ENCODE data around the gene TECPR2.

The TECPR2 gene

DNA sequence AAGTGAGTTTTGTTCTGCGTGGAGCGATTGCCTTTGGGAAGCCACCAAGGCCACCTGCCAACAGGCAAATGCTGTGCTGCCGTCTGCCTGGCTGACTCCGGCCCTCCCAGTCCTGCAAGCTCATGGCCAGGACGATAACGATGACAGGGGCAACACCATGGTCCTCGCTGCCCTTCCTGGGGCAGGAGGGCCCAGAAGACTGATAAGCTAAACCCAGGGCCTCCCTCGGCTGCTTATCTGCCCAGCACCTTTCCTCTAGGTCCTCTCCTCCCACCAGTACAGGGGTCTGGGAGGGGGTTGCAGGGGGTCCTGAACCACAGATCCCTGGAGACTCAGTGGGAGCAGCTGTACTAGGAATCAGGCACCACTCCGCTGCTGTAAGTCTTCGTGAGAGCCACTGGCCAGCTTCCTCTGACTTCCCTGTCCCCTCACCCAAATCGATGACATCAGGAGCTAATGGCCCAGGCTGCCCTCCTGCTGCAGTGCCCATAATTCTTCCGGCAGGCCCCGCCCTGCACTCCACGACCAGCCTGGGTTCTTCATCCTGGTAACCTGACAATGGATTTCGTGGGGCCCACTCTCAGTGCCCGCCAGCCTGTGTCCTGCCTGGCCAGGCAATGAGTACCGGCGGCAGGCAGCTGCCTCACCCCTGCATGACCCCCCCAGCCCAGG lies 141.7 kb downstream of the TECPR2 start:
- Histone ChIP-seq H3K4me3 (ENCODE audit: low read depth, low read length) (no peak overlapping the region), H3K27ac (ENCODE audit: low read depth, low read length) (no peak overlapping the region), H3K36me3 (ENCODE audit: control insufficient read depth, insufficient read depth, low read length) (peaks cover 14% of the 10 kb centered on the region), H3K9me3 (ENCODE audit: control insufficient read depth, insufficient read depth, low read depth, low read length) (no peaks in the 10 kb centered on the region), H3K4me1 (ENCODE audit: control insufficient read depth, insufficient read depth, low read length) (peaks cover 8% of the 10 kb centered on the region; the same call in 1 of the 2 replicates), H3K9ac (ENCODE audit: low read length) (no peak overlapping the region), H3K27me3 (ENCODE audit: control insufficient read depth, insufficient read depth, low read length) (no peaks in the 10 kb centered on the region)

DNA sequence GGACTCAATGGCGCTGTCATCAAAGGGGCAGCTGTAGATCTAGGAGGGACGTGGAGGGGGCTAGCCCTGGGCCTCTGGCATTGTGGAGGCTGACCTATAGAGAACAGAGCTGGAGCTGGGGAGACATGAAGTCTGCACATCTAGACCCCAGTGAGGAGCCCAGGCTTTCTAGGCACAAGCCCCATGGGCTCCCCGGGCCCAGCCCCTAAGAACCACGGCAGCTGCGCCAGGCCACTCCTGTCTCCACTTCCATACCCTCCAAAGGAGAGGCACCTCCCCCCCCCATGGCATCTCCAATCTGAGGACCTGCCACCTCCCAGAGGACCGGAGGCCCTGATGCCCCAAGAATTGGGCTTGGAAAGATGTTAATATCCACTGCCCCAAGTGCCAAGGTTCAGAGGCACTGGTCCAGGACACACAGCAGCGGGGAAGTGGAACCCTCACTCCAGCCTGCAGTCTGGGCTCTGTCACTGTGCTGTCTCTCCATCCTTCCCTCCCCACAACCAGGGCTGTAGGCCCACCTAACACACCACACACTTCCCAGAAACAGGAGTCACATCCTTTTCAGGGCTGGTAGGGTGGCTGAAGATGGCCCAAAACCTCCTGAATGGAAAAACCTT lies 142.4 kb downstream of the TECPR2 start:
- peaks cover 8% of the 10 kb centered on the region; the same call in 1 of the 2 replicates for H3K4me1 ChIP-seq (ENCODE audit: control insufficient read depth, insufficient read depth, low read length)
- H3K36me3 ChIP-seq (ENCODE audit: control insufficient read depth, insufficient read depth, low read length), result peaks cover 14% of the 10 kb centered on the region
- H3K9ac ChIP-seq (ENCODE audit: low read length), result no peak overlapping the region
- H3K9me3 ChIP-seq (ENCODE audit: control insufficient read depth, insufficient read depth, low read depth, low read length), result no peaks in the 10 kb centered on the region
- no peaks in the 10 kb centered on the region for H3K27me3 ChIP-seq (ENCODE audit: control insufficient read depth, insufficient read depth, low read length)
- H3K4me3 ChIP-seq (ENCODE audit: low read depth, low read length), result no peak overlapping the region
- H3K27ac ChIP-seq (ENCODE audit: low read depth, low read length), result no peak overlapping the region

DNA sequence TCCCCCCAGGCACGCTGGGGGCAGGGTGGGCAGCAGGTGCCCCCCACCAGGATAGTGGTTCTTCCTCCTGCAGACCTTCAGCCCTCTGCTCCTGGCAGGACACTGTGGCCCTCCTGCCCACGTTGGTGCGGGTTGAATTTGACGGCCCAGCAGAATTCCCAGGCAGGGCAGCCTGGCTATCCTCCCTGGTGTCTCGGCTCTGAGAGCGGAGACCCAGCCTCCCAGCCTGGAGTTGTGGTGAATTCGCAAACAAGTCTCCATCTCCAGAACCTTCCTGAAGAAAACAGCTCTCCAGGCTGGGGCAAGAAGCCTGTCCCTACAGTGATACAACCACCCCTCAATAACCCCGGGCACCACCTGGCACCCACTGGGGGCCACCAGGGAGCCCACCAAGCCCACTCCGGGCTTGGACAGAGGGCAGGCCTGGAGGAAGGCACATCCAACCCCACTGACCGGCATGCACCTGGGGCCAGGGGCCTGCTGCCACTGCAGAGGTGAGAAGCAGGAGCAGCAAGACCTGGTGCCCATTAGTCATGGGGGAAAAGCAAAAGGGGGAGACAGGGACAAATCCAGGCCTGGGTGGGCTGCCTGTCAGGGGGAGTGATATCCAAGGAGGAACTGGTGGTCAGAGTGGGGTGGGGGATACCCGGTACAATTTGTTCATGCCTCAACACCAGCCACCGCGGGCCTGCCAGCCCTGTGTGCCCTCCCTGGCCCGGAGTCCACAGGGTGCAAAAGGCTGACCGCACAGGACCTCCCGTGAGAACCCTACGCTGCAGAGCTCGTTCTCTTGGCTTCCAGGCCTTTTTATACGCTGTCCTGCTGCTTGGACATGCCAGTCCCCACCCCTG lies 143.3 kb downstream of the TECPR2 start:
- Histone ChIP-seq H3K4me1 (ENCODE audit: control insufficient read depth, insufficient read depth, low read length) (peaks cover 16% of the 10 kb centered on the region), H3K36me3 (ENCODE audit: control insufficient read depth, insufficient read depth, low read length) (peaks cover 14% of the 10 kb centered on the region), H3K4me3 (ENCODE audit: low read depth, low read length) (no peak overlapping the region), H3K9me3 (ENCODE audit: control insufficient read depth, insufficient read depth, low read depth, low read length) (no peaks in the 10 kb centered on the region), H3K27me3 (ENCODE audit: control insufficient read depth, insufficient read depth, low read length) (no peaks in the 10 kb centered on the region), H3K9ac (ENCODE audit: low read length) (no peak overlapping the region), H3K27ac (ENCODE audit: low read depth, low read length) (no peak overlapping the region)

DNA sequence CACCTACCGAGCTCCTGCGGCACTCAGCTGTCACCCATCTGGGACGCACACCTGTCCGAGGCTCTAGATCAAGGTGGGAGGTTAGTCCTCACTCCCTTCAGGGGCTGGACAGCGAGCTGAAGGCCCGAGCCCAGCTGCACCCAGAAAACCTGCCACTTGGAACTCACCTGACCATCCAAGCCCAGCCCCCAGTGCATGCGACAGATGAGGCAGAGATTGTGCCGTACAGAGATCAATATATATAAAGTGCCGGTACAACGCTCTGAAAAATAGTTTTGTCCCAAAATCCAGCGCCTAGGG lies 143.8 kb downstream of the TECPR2 start:
- H3K4me3 ChIP-seq (ENCODE audit: low read depth, low read length), result no peak overlapping the region
- H3K27ac ChIP-seq (ENCODE audit: low read depth, low read length), result no peak overlapping the region
- peaks cover 14% of the 10 kb centered on the region for H3K36me3 ChIP-seq (ENCODE audit: control insufficient read depth, insufficient read depth, low read length)
- H3K9ac ChIP-seq (ENCODE audit: low read length), result no peak overlapping the region
- no peaks in the 10 kb centered on the region for H3K9me3 ChIP-seq (ENCODE audit: control insufficient read depth, insufficient read depth, low read depth, low read length)
- no peaks in the 10 kb centered on the region for H3K27me3 ChIP-seq (ENCODE audit: control insufficient read depth, insufficient read depth, low read length)
- H3K4me1 ChIP-seq (ENCODE audit: control insufficient read depth, insufficient read depth, low read length), result peaks cover 21% of the 10 kb centered on the region

DNA sequence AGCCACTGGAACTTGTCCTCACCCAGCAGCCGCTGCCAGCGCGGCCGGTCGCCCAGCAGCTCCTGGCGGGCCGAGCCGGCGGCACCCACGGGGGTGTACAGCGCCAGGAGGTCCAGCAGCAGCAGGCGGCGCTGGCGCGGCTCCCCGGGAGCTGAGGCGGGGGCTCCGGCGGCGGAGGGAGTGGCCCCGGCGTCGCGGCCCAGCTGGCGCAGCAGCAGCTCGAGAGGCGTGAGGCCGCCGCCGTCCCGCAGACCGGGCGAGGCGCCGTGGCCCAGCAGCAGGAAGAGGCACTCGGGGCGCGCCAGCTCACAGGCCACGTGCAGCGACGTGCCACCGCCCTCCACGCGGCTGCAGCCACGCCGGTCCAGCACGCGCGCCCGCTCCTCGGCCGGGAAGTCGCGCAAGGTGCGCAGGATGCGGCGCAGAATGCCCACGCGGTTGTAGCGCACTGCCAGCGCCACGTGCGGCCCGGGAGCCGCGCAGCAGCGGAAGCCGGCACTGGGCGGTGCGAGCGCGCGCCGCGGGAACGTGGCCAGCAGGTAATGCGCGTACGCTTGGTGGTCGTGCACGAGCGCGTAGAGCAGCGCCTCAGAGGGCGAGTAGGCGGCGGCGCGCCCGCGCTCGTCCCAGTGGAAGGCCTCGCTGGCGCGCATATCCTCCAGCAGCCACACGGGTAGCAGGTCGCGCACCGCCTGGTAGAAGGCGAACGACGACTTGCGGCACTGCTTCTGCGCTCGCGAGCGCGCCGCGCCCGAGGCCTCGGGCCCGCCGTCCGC lies 144.5 kb downstream of the TECPR2 start:
- peaks cover 14% of the 10 kb centered on the region for H3K36me3 ChIP-seq (ENCODE audit: control insufficient read depth, insufficient read depth, low read length)
- H3K9ac ChIP-seq (ENCODE audit: low read length), result no peak overlapping the region
- peaks cover 21% of the 10 kb centered on the region for H3K4me1 ChIP-seq (ENCODE audit: control insufficient read depth, insufficient read depth, low read length)
- no peaks in the 10 kb centered on the region for H3K9me3 ChIP-seq (ENCODE audit: control insufficient read depth, insufficient read depth, low read depth, low read length)
- no peaks in the 10 kb centered on the region for H3K27me3 ChIP-seq (ENCODE audit: control insufficient read depth, insufficient read depth, low read length)
- no peak overlapping the region for H3K4me3 ChIP-seq (ENCODE audit: low read depth, low read length)
- no peak overlapping the region for H3K27ac ChIP-seq (ENCODE audit: low read depth, low read length)

DNA sequence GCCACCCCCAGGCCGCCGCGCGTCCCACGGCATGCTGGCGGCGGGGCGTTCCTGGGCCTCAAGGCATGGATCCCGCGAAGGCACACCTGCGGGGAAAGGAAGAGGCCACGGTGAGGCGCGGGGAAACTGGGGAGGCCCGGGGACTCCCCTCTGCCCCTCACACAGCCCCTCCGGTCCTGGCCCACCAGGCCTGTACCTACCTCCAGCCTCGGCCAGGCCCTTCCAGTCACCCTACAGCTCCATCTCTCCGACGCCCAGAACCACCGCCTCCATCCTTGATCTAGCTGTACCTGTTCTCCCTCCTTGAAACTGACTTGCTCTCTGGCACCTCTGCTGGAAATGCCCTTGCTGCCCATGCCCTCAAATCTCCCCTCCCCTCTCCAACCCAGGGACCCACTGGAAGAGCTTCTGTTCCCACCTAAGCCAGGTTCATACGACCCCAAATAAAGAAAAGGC lies 145.1 kb downstream of the TECPR2 start:
- H3K9ac ChIP-seq (ENCODE audit: low read length), result peak overlapping the region; percentile 5
- peak overlapping the region; percentile 90; the same call in 1 of the 2 replicates for H3K4me3 ChIP-seq (ENCODE audit: low read depth, low read length)
- H3K36me3 ChIP-seq (ENCODE audit: control insufficient read depth, insufficient read depth, low read length), result peaks cover 14% of the 10 kb centered on the region
- H3K4me1 ChIP-seq (ENCODE audit: control insufficient read depth, insufficient read depth, low read length), result peaks cover 21% of the 10 kb centered on the region
- no peaks in the 10 kb centered on the region for H3K27me3 ChIP-seq (ENCODE audit: control insufficient read depth, insufficient read depth, low read length)
- H3K9me3 ChIP-seq (ENCODE audit: control insufficient read depth, insufficient read depth, low read depth, low read length), result no peaks in the 10 kb centered on the region
- no peak overlapping the region for H3K27ac ChIP-seq (ENCODE audit: low read depth, low read length)

DNA sequence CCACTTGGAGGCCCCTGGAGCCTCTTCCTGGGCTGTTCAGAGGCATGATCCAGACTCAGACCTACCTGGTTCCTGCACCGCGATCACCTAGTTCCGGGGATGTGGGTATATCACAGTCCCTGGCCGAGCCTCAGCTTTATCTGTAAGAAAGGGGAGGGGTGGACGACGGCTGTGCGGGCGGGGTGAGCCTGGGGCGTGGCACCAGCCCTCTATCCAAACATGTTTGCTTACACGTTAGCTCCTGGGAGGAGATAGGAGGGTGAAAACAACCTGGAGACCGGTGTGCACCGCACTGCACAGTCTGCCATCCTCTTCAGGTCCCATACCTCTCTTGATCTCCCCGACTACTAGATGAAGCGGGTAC lies 145.7 kb downstream of the TECPR2 start:
- peak overlapping the region; percentile 72 for H3K9ac ChIP-seq (ENCODE audit: low read length)
- H3K27ac ChIP-seq (ENCODE audit: low read depth, low read length), result no peak overlapping the region
- H3K36me3 ChIP-seq (ENCODE audit: control insufficient read depth, insufficient read depth, low read length), result peaks cover 14% of the 10 kb centered on the region

DNA sequence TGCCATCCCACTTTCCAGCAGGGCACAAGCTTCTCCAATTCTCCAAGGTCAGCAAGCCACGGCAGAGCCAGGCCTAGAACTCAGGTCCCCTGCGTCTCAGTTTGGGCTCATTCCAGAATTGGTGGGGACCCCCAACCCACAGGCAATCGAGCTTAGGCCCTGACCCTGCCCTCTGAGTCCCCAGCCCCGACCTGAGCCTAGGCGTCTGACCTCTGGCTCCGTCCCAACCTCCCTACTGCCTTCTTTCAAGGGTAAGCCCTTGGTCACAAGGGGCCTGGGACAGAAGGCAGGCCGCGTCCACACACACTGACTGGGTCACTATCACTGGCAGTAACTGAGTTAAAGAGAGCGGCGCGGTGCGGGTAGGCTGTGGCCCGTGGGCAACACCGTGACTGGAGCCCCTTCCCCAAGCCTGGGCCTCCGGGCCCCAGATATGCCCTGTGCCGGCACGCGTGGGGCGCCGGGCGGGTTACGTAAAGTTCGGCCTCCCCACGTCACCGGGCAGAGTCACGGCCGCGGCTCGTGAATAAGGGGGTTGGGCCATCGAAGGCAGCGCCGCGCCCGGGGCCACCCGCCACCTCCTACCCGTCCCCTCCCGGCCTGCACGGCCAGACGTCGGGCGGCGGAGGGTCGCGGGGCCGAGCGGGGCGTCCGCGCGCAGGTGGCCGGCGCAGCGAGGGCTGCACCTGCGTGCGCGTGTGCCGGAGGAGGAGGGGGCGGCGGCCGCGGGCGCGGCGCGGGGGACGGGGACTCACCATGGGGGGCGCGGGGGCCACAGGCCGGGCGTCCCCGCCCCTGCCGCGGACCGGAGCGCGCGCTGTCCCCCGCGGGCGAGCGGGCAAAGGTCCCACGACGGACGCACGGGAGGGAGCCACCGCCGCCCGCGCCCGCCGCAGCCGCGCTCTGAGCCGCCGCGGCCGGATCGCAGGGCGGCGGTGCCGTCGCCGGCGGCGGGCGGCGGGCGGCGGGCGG lies 146.3 kb downstream of the TECPR2 start:
- Histone ChIP-seq H3K9ac (ENCODE audit: low read length) (peak overlapping the region; percentile 72), H3K4me3 (ENCODE audit: low read depth, low read length) (peak overlapping the region; percentile 90), H3K9me3 (ENCODE audit: control insufficient read depth, insufficient read depth, low read depth, low read length) (no peaks in the 10 kb centered on the region), H3K27me3 (ENCODE audit: control insufficient read depth, insufficient read depth, low read length) (no peaks in the 10 kb centered on the region), H3K4me1 (ENCODE audit: control insufficient read depth, insufficient read depth, low read length) (peaks cover 21% of the 10 kb centered on the region), H3K27ac (ENCODE audit: low read depth, low read length) (no peak overlapping the region), H3K36me3 (ENCODE audit: control insufficient read depth, insufficient read depth, low read length) (peaks cover 14% of the 10 kb centered on the region)

More for the DNA sequence above, 145.7 kb downstream of the TECPR2 start:
- H3K27me3 ChIP-seq (ENCODE audit: control insufficient read depth, insufficient read depth, low read length), result no peaks in the 10 kb centered on the region
- H3K4me3 ChIP-seq (ENCODE audit: low read depth, low read length), result peak overlapping the region; percentile 90
- H3K9me3 ChIP-seq (ENCODE audit: control insufficient read depth, insufficient read depth, low read depth, low read length), result no peaks in the 10 kb centered on the region
- H3K4me1 ChIP-seq (ENCODE audit: control insufficient read depth, insufficient read depth, low read length), result peaks cover 21% of the 10 kb centered on the region

DNA sequence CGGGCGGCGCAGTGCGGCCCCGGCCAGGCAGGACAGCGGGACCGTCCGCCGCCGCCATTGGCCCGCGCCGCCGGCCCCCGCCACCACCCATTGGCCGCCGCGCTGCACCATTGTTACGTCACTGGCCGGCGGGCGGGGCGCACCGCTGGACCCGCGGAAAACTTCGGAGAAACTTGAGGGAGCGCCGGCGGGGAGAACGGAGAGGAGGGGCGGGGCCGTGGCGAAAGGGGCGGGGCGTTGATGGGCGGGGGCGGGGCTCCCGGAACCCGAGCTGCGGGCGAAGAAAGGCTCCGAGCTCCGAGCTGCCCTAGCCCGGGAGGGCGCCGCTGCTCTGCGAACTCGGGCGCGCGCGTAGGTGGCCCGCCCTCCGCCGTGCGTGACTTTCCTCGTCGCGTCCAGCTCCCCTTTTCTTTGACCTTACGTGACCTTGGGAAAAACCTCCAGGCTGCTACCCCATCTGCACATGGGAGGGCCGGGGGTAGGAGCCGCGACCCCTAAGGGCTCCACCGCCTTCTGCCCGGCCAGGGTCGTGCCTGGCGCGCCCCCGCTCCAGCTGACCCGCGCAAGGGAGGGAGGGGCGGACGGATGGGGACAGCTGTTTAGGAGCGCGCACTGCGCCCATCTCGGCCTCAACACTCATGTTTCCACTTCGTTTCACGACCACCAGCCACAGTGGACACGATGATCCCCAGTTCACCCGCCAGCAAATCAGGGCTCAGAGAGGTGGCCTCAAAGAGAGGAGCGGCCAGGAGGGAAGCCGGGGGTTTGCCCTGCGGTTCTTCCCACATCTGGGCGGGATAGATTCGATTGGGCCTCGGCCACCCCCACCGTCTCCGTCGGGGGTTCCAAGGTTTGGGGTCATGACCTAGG lies 147.2 kb downstream of the TECPR2 start, which contains the start of gene ANKRD9:
Gene ANKRD9 (minus strand): TSS at position 31 of the 870 bp plus-strand sequence. CDS start 1,887 bp downstream, outside the sequence.
- Histone ChIP-seq H3K9me3 (ENCODE audit: control insufficient read depth, insufficient read depth, low read depth, low read length) (no peaks in the 10 kb centered on the region), H3K27ac (ENCODE audit: low read depth, low read length) (no peak within 1 kb of the TSS), H3K4me3 (ENCODE audit: low read depth, low read length) (peak within 1 kb of the TSS; percentile 90), H3K4me1 (ENCODE audit: control insufficient read depth, insufficient read depth, low read length) (peaks cover 21% of the 10 kb centered on the region), H3K36me3 (ENCODE audit: control insufficient read depth, insufficient read depth, low read length) (peaks cover 14% of the 10 kb centered on the region), H3K9ac (ENCODE audit: low read length) (peak within 1 kb of the TSS; percentile 77), H3K27me3 (ENCODE audit: control insufficient read depth, insufficient read depth, low read length) (no peaks in the 10 kb centered on the region)

All from HUES6 (cell line).